Activated naive CD4-positive, alpha-beta T cell treated with anti-CD3 and anti-CD28 coated beads, Interleukin-2, amount 50 U/mL, for 24 hours (primary cell): ENCODE measurements around the gene NPBWR2.
"Not testable (repeated sequence)": the region's sequence is repeated elsewhere in the genome, so short reads cannot be mapped to it uniquely, and the experiment has no call there.

ENCODE experiments used
- H3K27ac Mint-ChIP-seq: one replicate; pipeline ENCODE4 v1.8.0; 2021; ENCODE audit warnings: mild to moderate bottlenecking, mixed read lengths
- H3K27me3 Mint-ChIP-seq: one replicate; pipeline ENCODE4 v1.8.0; 2021; ENCODE audit warnings: mixed read lengths
- H3K36me3 Mint-ChIP-seq: one replicate; pipeline ENCODE4 v1.8.0; 2021; ENCODE audit warnings: mixed read lengths
- H3K4me1 Mint-ChIP-seq: one replicate; pipeline ENCODE4 v1.8.0; 2021; ENCODE audit warnings: mixed read lengths
- H3K4me3 Mint-ChIP-seq: one replicate; pipeline ENCODE4 v1.8.0; 2021; ENCODE audit warnings: mild to moderate bottlenecking, mixed read lengths
- H3K9me3 Mint-ChIP-seq: one replicate; pipeline ENCODE4 v1.8.0; 2021; ENCODE audit warnings: mixed read lengths

NPBWR2 gene

GRCh38 chr20:64090165-64090564, 17.2 kb downstream of the NPBWR2 start:
- H3K27me3 Mint-ChIP-seq: no peaks in the 10 kb centered on the region
- H3K9me3 Mint-ChIP-seq: no peaks in the 10 kb centered on the region
- no peaks in the 10 kb centered on the region for H3K36me3 Mint-ChIP-seq
- peaks cover 3% of the 10 kb centered on the region for H3K4me1 Mint-ChIP-seq
- H3K27ac Mint-ChIP-seq: no peak overlapping the region
- no peak overlapping the region for H3K4me3 Mint-ChIP-seq

DNA sequence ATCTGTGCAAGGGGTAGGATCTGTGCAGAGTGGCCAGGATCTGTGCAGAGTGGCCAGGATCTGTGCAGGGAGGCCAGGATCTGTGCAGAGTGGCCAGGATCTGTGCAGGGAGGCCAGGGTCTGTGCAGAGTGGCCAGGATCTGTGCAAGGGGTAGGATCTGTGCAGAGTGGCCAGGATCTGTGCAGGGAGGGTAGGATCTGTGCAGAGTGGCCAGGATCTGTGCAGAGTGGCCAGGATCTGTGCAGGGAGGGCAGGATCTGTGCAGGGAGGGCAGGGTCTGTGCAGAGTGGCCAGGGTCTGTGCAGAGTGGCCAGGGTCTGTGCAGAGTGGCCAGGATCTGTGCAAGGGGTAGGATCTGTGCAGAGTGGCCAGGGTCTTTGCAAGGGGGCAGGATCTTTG, 18.8 kb downstream of the NPBWR2 start:
- H3K4me3 Mint-ChIP-seq, H3K27ac Mint-ChIP-seq: not testable (repeated sequence)

GRCh38 chr20:64087226-64087825, 20.0 kb downstream of the NPBWR2 start:
- not testable (repeated sequence) for H3K36me3 Mint-ChIP-seq, H3K4me3 Mint-ChIP-seq, H3K9me3 Mint-ChIP-seq, H3K27me3 Mint-ChIP-seq, H3K27ac Mint-ChIP-seq
- peaks cover 16% of the 10 kb centered on the region for H3K4me1 Mint-ChIP-seq

More for the DNA sequence above, 18.8 kb downstream of the NPBWR2 start:
- not testable (repeated sequence) for H3K36me3 Mint-ChIP-seq, H3K27me3 Mint-ChIP-seq, H3K9me3 Mint-ChIP-seq, H3K4me1 Mint-ChIP-seq

DNA sequence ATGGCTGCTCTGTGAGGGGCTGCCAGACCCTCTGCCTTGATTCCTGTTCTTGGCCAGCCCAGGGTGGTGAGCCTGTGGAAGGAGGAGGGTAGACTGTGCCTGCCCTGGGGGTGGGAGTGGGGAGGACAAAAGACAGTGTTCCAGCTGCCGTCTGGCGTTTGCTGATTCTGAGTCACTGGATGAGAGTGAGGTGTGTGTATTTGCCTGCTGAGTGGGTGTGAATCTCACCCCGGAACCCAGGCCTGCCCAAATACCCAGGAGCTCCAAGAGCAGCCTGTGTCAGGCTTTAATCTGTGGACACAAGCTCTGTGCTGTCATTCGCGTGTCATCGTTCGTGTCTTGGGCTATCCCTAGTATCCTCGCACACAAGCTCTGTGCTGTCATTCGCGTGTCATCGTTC, 20.6 kb downstream of the NPBWR2 start:
- Mint-ChIP-seq H3K4me1 (peaks cover 19% of the 10 kb centered on the region), H3K4me3 (no peak overlapping the region), H3K36me3 (no peaks in the 10 kb centered on the region), H3K9me3 (no peaks in the 10 kb centered on the region), H3K27me3 (peaks cover 2% of the 10 kb centered on the region), H3K27ac (no peak overlapping the region)

GRCh38 chr20:64084685-64085152, 22.6 kb downstream of the NPBWR2 start:
- H3K9me3 Mint-ChIP-seq: no peaks in the 10 kb centered on the region
- H3K36me3 Mint-ChIP-seq: no peaks in the 10 kb centered on the region
- peaks cover 2% of the 10 kb centered on the region for H3K27me3 Mint-ChIP-seq
- no peak overlapping the region for H3K27ac Mint-ChIP-seq
- peak overlapping the region; percentile 90 for H3K4me3 Mint-ChIP-seq
- peaks cover 27% of the 10 kb centered on the region for H3K4me1 Mint-ChIP-seq

DNA sequence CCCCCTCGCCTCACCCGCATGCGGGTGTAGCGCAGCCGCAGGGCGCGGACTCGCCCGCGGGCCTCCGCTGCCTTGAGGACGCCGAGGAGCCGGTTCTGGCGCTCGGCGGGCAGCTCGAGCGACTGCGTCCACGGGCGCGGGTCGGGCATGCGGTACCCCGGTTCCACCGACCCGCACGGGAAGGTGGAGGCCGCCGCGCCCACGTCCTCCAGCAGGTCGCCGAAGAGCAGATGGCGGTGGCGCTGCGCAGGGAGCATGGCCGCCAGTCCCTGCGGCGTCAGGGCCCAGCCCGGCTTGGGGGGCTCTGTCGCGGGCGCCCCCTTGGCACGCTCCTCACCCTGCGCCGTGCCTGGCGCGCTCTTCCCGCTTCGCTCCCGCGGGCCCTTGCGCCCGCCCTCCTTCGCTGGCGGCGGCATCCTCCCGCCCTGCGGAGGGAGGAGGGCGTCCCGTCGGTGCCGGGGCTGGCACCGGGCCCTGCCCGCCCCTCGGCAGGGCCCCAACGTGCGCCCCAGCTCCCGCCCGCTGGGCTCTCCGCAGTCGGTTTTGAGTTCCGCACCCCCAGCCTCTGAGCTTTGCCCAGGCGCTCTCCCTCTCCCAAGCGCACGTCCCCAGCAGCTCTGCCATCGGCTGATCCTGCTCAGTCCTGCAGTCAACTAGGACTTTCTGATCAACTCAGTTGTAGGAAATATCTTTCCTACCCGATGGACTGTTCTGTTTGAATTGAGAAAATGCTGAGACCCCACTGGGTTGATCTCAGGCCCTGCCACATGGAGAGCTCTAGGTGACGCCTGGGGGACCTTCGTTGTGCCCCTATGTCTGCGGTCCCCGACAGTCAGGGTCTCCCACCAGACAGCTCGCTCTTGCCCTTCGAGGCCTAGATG, 23.3 kb downstream of the NPBWR2 start, which contains the start of gene LKAAEAR1:
LKAAEAR1 (minus strand) TSS at position 595 of the 881 bp plus-strand sequence; CDS start at position 416, 179 bp downstream.
- no peaks in the 10 kb centered on the region for H3K36me3 Mint-ChIP-seq
- peak within 1 kb of the TSS; percentile 90 for H3K4me3 Mint-ChIP-seq
- H3K27me3 Mint-ChIP-seq: peaks cover 2% of the 10 kb centered on the region
- peaks cover 29% of the 10 kb centered on the region for H3K4me1 Mint-ChIP-seq
- H3K9me3 Mint-ChIP-seq: no peaks in the 10 kb centered on the region
- no peak within 1 kb of the TSS for H3K27ac Mint-ChIP-seq

- Mint-ChIP-seq H3K27ac (no peak overlapping the region), H3K9me3 (no peaks in the 10 kb centered on the region), H3K4me3 (peak overlapping the region; percentile 81), H3K36me3 (no peaks in the 10 kb centered on the region), H3K4me1 (peaks cover 35% of the 10 kb centered on the region), H3K27me3 (peaks cover 2% of the 10 kb centered on the region)
Observed at GRCh38 chr20:64083378-64083803, 24.0 kb downstream of the NPBWR2 start.

DNA sequence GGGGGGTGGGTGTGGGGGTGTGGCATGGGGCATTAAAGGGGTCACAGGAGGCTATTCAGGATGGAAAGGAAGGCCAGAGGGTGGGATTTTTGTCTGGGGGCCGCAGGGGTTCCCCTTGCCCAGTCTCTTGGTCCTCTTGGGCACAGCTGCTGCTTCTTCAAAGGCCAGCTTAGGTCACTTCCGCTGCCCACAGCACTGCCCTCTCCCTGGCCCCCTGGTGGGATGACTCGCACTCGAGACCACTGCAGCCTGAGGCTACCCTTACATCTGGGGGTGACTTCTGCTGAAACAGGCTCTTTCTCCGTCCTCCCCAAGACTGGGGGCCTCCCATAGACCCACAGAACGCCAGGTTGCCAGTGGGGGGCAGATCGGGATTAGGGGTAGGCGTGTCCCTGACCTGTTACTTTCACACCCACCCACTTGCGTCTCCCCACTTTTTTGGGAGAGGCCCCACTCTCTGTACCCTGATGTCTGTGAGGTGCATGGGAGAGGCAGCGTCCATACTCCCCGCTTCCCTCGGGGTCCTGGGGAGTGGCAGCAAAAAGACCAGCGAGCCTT, 24.5 kb downstream of the NPBWR2 start:
- peaks cover 37% of the 10 kb centered on the region for H3K4me1 Mint-ChIP-seq
- no peak overlapping the region for H3K27ac Mint-ChIP-seq
- H3K4me3 Mint-ChIP-seq: peak overlapping the region; percentile 81

GRCh38 chr20:64082126-64082731, 25.1 kb downstream of the NPBWR2 start:
- peak overlapping the region; percentile 44 for H3K4me3 Mint-ChIP-seq
- H3K9me3 Mint-ChIP-seq: no peaks in the 10 kb centered on the region
- H3K27ac Mint-ChIP-seq: no peak overlapping the region
- peaks cover 40% of the 10 kb centered on the region for H3K4me1 Mint-ChIP-seq
- H3K27me3 Mint-ChIP-seq: peaks cover 2% of the 10 kb centered on the region
- H3K36me3 Mint-ChIP-seq: no peaks in the 10 kb centered on the region

More for the DNA sequence above, 24.5 kb downstream of the NPBWR2 start:
- Mint-ChIP-seq H3K36me3 (no peaks in the 10 kb centered on the region), H3K27me3 (peaks cover 2% of the 10 kb centered on the region), H3K9me3 (no peaks in the 10 kb centered on the region)

GRCh38 chr20:64081624-64081964, 25.8 kb downstream of the NPBWR2 start:
- peak overlapping the region; percentile 24 for H3K4me3 Mint-ChIP-seq
- H3K4me1 Mint-ChIP-seq: peaks cover 40% of the 10 kb centered on the region
- H3K36me3 Mint-ChIP-seq: no peaks in the 10 kb centered on the region
- H3K27ac Mint-ChIP-seq: no peak overlapping the region
- H3K27me3 Mint-ChIP-seq: peaks cover 2% of the 10 kb centered on the region
- no peaks in the 10 kb centered on the region for H3K9me3 Mint-ChIP-seq

GRCh38 chr20:64080813-64081623, 26.3 kb downstream of the NPBWR2 start:
- Mint-ChIP-seq H3K4me3 (peak overlapping the region; percentile 72), H3K36me3 (no peaks in the 10 kb centered on the region), H3K27ac (peak overlapping the region; percentile 17), H3K9me3 (no peaks in the 10 kb centered on the region), H3K4me1 (peaks cover 40% of the 10 kb centered on the region), H3K27me3 (peaks cover 2% of the 10 kb centered on the region)

DNA sequence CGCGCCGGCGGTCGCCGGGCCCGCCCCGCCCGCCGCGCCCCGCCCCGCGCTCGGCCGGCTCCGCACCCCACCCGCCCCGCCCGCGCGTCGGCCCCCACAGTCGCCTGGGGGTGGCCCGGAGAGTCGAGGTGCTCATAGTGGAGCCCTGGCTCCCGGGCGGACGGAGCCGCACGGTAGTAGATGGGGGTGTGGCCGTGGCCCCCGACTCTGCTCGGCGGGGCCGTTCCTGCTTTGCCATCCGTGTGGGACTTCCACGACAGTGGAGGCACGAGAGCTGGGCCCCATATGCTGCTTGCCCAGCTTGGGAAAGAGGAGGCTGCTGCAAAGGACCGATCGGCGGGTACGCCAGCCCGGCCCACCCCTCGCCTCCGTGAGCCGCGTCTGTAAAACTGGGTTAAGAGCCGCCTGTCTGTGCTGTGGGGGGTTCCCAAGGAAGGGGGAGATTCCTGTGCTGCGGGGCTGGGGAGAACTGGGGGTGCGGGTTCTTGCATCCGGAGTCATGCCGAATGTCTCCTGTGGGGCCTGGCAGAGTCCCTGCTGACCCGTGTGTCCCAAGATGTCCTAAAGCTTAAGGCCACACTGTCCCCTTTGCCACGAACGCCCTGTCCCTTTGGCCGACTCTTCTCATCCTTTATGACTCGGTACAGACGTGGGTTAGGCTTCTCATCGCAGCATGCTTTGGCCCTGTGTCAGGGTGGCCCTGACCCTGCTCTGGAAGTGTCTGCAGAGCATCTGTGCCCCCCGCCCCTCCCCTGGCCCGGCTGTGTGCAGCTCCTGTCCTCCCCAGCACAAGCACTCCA, 27.2 kb downstream of the NPBWR2 start, which contains the start of gene OPRL1:
OPRL1 (plus strand) TSS at position 70 of the 800 bp plus-strand sequence. CDS start 12,639 bp downstream, outside the sequence.
- Mint-ChIP-seq H3K27ac (peak within 1 kb of the TSS; percentile 55), H3K4me1 (peaks cover 40% of the 10 kb centered on the region), H3K4me3 (peak within 1 kb of the TSS; percentile 90), H3K36me3 (no peaks in the 10 kb centered on the region), H3K9me3 (no peaks in the 10 kb centered on the region), H3K27me3 (peaks cover 2% of the 10 kb centered on the region)

DNA sequence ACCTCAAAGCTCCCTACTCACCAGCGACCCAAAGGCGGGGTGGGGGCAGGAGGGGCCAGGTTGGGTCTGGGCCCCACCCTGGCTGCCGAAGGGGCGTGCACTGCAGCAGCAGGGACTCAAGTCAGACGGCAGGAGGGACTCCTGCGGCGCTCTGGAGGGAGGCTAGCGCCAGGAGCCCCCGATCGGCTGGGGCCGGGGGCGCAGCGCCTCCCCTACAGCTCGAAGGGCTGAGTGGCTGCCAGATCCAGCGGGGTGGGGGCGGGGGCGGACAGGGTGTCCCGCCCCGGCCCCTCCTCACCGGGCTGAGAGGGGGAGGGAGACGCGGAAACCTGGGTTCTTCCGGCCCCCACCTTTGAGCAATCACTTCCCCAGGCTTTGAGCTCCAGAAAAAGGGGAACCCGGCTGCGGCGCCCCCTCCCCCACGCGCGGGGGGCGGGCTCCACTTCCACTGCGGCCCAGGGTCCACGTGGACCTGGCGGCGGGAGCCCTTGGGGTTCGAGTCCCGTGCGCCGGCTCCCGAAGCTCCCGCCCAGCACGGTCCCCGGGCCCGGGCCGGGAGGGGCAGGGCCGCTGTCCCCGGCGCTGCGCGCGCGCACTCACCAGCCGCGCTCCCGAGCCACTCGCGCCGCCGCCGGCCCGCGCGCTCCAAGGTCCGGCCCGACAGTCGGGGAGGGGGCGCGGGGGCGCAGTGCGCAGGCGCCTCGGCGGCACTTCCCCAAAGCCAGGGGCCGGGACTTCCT, 27.9 kb downstream of the NPBWR2 start, which contains the start of gene RGS19:
RGS19 (minus strand) TSS at position 246 of the 740 bp plus-strand sequence. CDS start 2,632 bp downstream, outside the sequence.
- peaks cover 39% of the 10 kb centered on the region for H3K4me1 Mint-ChIP-seq
- peaks cover 2% of the 10 kb centered on the region for H3K27me3 Mint-ChIP-seq
- H3K27ac Mint-ChIP-seq: peak within 1 kb of the TSS; percentile 55
- no peaks in the 10 kb centered on the region for H3K36me3 Mint-ChIP-seq
- H3K4me3 Mint-ChIP-seq: peak within 1 kb of the TSS; percentile 90
- H3K9me3 Mint-ChIP-seq: no peaks in the 10 kb centered on the region
